SH-SY5Y (cell line): Measurements from ENCODE around the gene CGNL1.

Source experiments
- GATA2 ChIP-seq: IDR thresholded peaks from 2 replicates; pipeline ENCODE4 v1.6.1; 2011; ENCODE audit warnings: mild to moderate bottlenecking, low read depth, low read length
- GATA3 ChIP-seq: IDR thresholded peaks from 2 replicates; pipeline ENCODE4 v1.6.1; 2011; ENCODE audit warnings: low read depth, mild to moderate bottlenecking, low read length, moderate library complexity

Gene CGNL1

GRCh38 chr15:57559875-57560274 is 183.6 kb downstream of the CGNL1 start:
- no peak for TF ChIP-seq GATA2
- TF ChIP-seq GATA3 = no peak

GRCh38 chr15:57561041-57561711 is 184.9 kb downstream of the CGNL1 start:
- no peak for TF ChIP-seq GATA2
- TF ChIP-seq GATA3 = no peak

GRCh38 chr15:57562196-57562769 is 186.0 kb downstream of the CGNL1 start:
- TF ChIP-seq GATA2 (no peak), GATA3 (no peak)

GRCh38 chr15:57563416-57563815 is 187.1 kb downstream of the CGNL1 start:
- TF ChIP-seq GATA3 (no peak), GATA2 (no peak)

GRCh38 chr15:57565311-57565710 is 189.0 kb downstream of the CGNL1 start:
- no peak for TF ChIP-seq GATA2
- TF ChIP-seq GATA3 = no peak

GRCh38 chr15:57566834-57567233 is 190.5 kb downstream of the CGNL1 start:
- no peak for TF ChIP-seq GATA3
- no peak for TF ChIP-seq GATA2

GRCh38 chr15:57567891-57568290 is 191.6 kb downstream of the CGNL1 start:
- TF ChIP-seq GATA2 (no peak), GATA3 (no peak)

- TF ChIP-seq GATA2 (no peak), GATA3 (no peak)
Measured at GRCh38 chr15:57568299-57568698, 192.0 kb downstream of the CGNL1 start.

GRCh38 chr15:57570340-57570739 is 194.0 kb downstream of the CGNL1 start:
- TF ChIP-seq GATA3 (no peak), GATA2 (no peak)

GRCh38 chr15:57570994-57571393 is 194.7 kb downstream of the CGNL1 start:
- no peak for TF ChIP-seq GATA3
- TF ChIP-seq GATA2 = no peak

- TF ChIP-seq GATA2 (no peak), GATA3 (no peak)
Measured at GRCh38 chr15:57571725-57572124, 195.4 kb downstream of the CGNL1 start.

GRCh38 chr15:57572468-57572867 is 196.2 kb downstream of the CGNL1 start:
- TF ChIP-seq GATA3 (no peak), GATA2 (no peak)

GRCh38 chr15:57573151-57573550 is 196.8 kb downstream of the CGNL1 start:
- TF ChIP-seq GATA2 (no peak), GATA3 (no peak)

- TF ChIP-seq GATA3 = no peak
- TF ChIP-seq GATA2 = no peak
Measured at GRCh38 chr15:57575363-57575762, 199.1 kb downstream of the CGNL1 start.

GRCh38 chr15:57578288-57578900 is 202.1 kb downstream of the CGNL1 start:
- TF ChIP-seq GATA3 = no peak
- TF ChIP-seq GATA2 = no peak

- TF ChIP-seq GATA2 (no peak), GATA3 (no peak)
Measured at GRCh38 chr15:57580428-57580827, 204.1 kb downstream of the CGNL1 start.
